IMR-90 (cell line): Measurements from ENCODE around the gene FLT3. TPM values are rescaled to one million over a fixed set of nuclear protein-coding genes. Genes with fewer than 3 reads are reported as not detected.

Experiments used
- ATAC-seq: fragments of 200-7000 bp; cut with Tn5 transposase; 2 replicates; pipeline ENCODE4 v1.9.1; 2020; ENCODE audit warnings: low read depth, mild to moderate bottlenecking, moderate library complexity
- BruUV-seq: library from RNA; stranded (reverse); fragments of 400-500 nt; replicated peaks from 2 replicates; lab custom pipeline; 2021; lab: Mats Ljungman, UMichigan
- CTCF ChIA-PET: fragments of 300-600 bp; formaldehyde crosslinking; extraction: SDS; loops from one replicate; lab custom pipeline; 2021; ENCODE audit warnings: antibody characterized with exemption; lab: Yijun Ruan, JAX
- POLR2A ChIA-PET: fragments of 300-600 bp; sonication (Branson Sonifier 250); formaldehyde crosslinking; loops from one replicate; lab custom pipeline; 2022; ENCODE audit warnings: antibody characterized with exemption; ENCODE audit not compliant: unreplicated experiment; lab: Charles Lee
- DNase-seq: peaks from one replicate; pipeline ENCODE4 v3.0.0; 2013
- H2AFZ ChIP-seq: replicated peaks from 2 replicates; pipeline ENCODE3; 2013; ENCODE audit warnings: low read length, mild to moderate bottlenecking; ENCODE audit not compliant: poor library complexity
- H2AK5ac ChIP-seq: 2 replicates; pipeline ENCODE4 v1.6.1; 2013; ENCODE audit warnings: low read depth, low read length, inconsistent platforms
- H2AK9ac ChIP-seq: replicated peaks from 2 replicates; pipeline ENCODE3; 2013; ENCODE audit warnings: mild to moderate bottlenecking, low read depth, low read length, moderate library complexity; ENCODE audit not compliant: poor library complexity
- H2BK120ac ChIP-seq: 2 replicates; pipeline ENCODE4 v1.6.1; 2013; ENCODE audit warnings: low read depth, low read length, inconsistent platforms
- H2BK15ac ChIP-seq: 3 replicates; pipeline ENCODE4 v1.6.1; 2013; ENCODE audit warnings: low read depth, low read length, inconsistent platforms
- H2BK20ac ChIP-seq: 2 replicates; pipeline ENCODE4 v1.6.1; 2013; ENCODE audit warnings: low read depth, mild to moderate bottlenecking, inconsistent platforms, low read length, moderate library complexity
- H2BK5ac ChIP-seq: 2 replicates; pipeline ENCODE4 v1.6.1; 2013; ENCODE audit warnings: mild to moderate bottlenecking, low read depth, low read length, inconsistent platforms; ENCODE audit not compliant: poor library complexity, severe bottlenecking
- H3K14ac ChIP-seq: replicated peaks from 2 replicates; pipeline ENCODE4 v1.6.1; 2013; ENCODE audit warnings: low read depth, low read length, inconsistent platforms
- H3K18ac ChIP-seq: 2 replicates; pipeline ENCODE4 v1.6.1; 2013; ENCODE audit warnings: low read depth, low read length, control low read depth
- H3K23ac ChIP-seq: 2 replicates; pipeline ENCODE4 v1.6.1; 2013; ENCODE audit warnings: low read depth, low read length, inconsistent platforms
- H3K27ac ChIP-seq: 2 replicates; pipeline ENCODE4 v1.5.1; 2013; ENCODE audit warnings: mild to moderate bottlenecking, control low read depth, low read length; ENCODE audit not compliant: insufficient read depth
- H3K27me3 ChIP-seq: 2 replicates; pipeline ENCODE4 v1.6.1; 2013; ENCODE audit warnings: low read length; ENCODE audit not compliant: control insufficient read depth, insufficient read depth
- H3K36me3 ChIP-seq: 2 replicates; pipeline ENCODE4 v1.6.1; 2013; ENCODE audit warnings: low read length, mixed read lengths; ENCODE audit not compliant: control insufficient read depth, insufficient read depth
- H3K4ac ChIP-seq: 2 replicates; pipeline ENCODE4 v1.6.1; 2013; ENCODE audit warnings: low read depth, low read length, inconsistent platforms
- H3K4me1 ChIP-seq: 2 replicates; pipeline ENCODE4 v1.6.1; 2013; ENCODE audit warnings: low read length, mixed read lengths; ENCODE audit not compliant: control insufficient read depth, insufficient read depth
- H3K4me2 ChIP-seq: 2 replicates; pipeline ENCODE4 v1.6.1; 2013; ENCODE audit warnings: low read depth, mild to moderate bottlenecking, control low read depth, low read length, moderate library complexity
- H3K4me3 ChIP-seq: 2 replicates; pipeline ENCODE4 v1.5.1; 2013; ENCODE audit warnings: low read depth, mild to moderate bottlenecking, control low read depth, low read length, moderate library complexity; ENCODE audit not compliant: insufficient read depth
- H3K56ac ChIP-seq: 2 replicates; pipeline ENCODE4 v1.6.1; 2013; ENCODE audit warnings: low read length, inconsistent platforms; ENCODE audit not compliant: insufficient read depth; ENCODE audit errors: extremely low read depth
- H3K79me1 ChIP-seq, 2 experiments: 2 replicates each; pipeline ENCODE4 v1.6.1; 2013; ENCODE audit warnings: low read length in 2 of 2, inconsistent platforms in 1 of 2, low read depth in 1 of 2
- H3K9ac ChIP-seq: 2 replicates; pipeline ENCODE4 v1.6.1; 2013; ENCODE audit warnings: low read depth, low read length, control low read depth
- H3K9me1 ChIP-seq: 2 replicates; pipeline ENCODE4 v1.6.1; 2013; ENCODE audit warnings: low read length, inconsistent platforms; ENCODE audit not compliant: insufficient read depth
- H3K9me3 ChIP-seq: 2 replicates; pipeline ENCODE4 v1.6.1; 2013; ENCODE audit warnings: low read length; ENCODE audit not compliant: control insufficient read depth, insufficient read depth
- H4K20me1 ChIP-seq: 2 replicates; pipeline ENCODE4 v1.6.1; 2013; ENCODE audit warnings: low read length, inconsistent platforms; ENCODE audit not compliant: insufficient read depth
- H4K5ac ChIP-seq: 2 replicates; pipeline ENCODE4 v1.6.1; 2013; ENCODE audit warnings: mild to moderate bottlenecking, low read depth, low read length, control low read depth
- H4K8ac ChIP-seq, 2 experiments: 2 replicates each; pipeline ENCODE4 v1.6.1; 2013; ENCODE audit warnings: low read depth in 2 of 2, low read length in 2 of 2, control low read depth in 1 of 2, inconsistent platforms in 1 of 2
- H4K91ac ChIP-seq: 2 replicates; pipeline ENCODE4 v1.6.1; 2013; ENCODE audit warnings: low read depth, low read length, inconsistent platforms; ENCODE audit not compliant: insufficient read depth
- BHLHE40 ChIP-seq: fragments of 150-350 bp; IDR thresholded peaks from 2 replicates; pipeline ENCODE4 v1.6.1; 2016; ENCODE audit warnings: mild to moderate bottlenecking, low read depth, low read length
- CEBPB ChIP-seq: IDR thresholded peaks from 2 replicates; pipeline ENCODE4 v1.6.1; 2012; ENCODE audit warnings: low read depth, low read length, improper control_type of control experiment
- FOS ChIP-seq: fragments of 150-350 bp; IDR thresholded peaks from 2 replicates; pipeline ENCODE4 v1.6.1; 2016; ENCODE audit warnings: low read depth, low read length
- MAZ ChIP-seq: IDR thresholded peaks from 2 replicates; pipeline ENCODE4 v1.6.1; 2012; ENCODE audit warnings: low read depth, mild to moderate bottlenecking, low read length, improper control_type of control experiment, moderate library complexity, borderline replicate concordance
- POLR2A ChIP-seq: IDR thresholded peaks from 2 replicates; pipeline ENCODE4 v1.6.1; 2012; ENCODE audit warnings: mild to moderate bottlenecking, low read depth, low read length
- RAD21 ChIP-seq: IDR thresholded peaks from 2 replicates; pipeline ENCODE4 v1.6.1; 2012; ENCODE audit warnings: low read length, improper control_type of control experiment
- RFX5 ChIP-seq: IDR thresholded peaks from 2 replicates; pipeline ENCODE4 v1.8.0; 2012; ENCODE audit warnings: low read depth, mild to moderate bottlenecking, low read length, moderate library complexity
- SMC3 ChIP-seq: fragments of 150-350 bp; IDR thresholded peaks from 2 replicates; pipeline ENCODE4 v1.6.1; 2016; ENCODE audit warnings: low read depth, mild to moderate bottlenecking, antibody characterized with exemption, low read length, moderate library complexity
- WGBS, 2 experiments: methylation state at CpG; one replicate each; pipeline versions ENCODE4 v1.1.5 to v1.1.7; 2013; ENCODE audit warnings: missing lambda C conversion rate in 2 of 2; ENCODE audit not compliant: insufficient read length in 1 of 2; ENCODE audit errors: extremely low coverage in 2 of 2; 5-methylcytosine and 5-hydroxymethylcytosine counted together
- dilution Hi-C: fragments of 300-500 bp; cut with HindIII; formaldehyde crosslinking; loops from one replicate; pipeline ENCODE4 v1.14.3; 2018; ENCODE audit warnings: low sequenced_read_pairs; ENCODE audit not compliant: unreplicated experiment
- in situ Hi-C: fragments of 300-500 bp; cut with MboI; formaldehyde crosslinking; loops from 3 replicates; pipeline ENCODE4 v1.14.3; 2019; ENCODE audit warnings: low sequenced_read_pairs, inconsistent platforms, mixed read lengths
- intact Hi-C: fragments of 100-400 bp; cut with micrococcal nuclease; formaldehyde crosslinking; loops from 2 replicates; pipeline ENCODE4 v1.10.0; 2022
- polyA plus RNA-seq, 3 experiments: library from polyadenylated mRNA; depleted of rRNA; stranded (reverse); fragments of >200 nt; gene quantifications; 2 replicates each; pipeline ENCODE4 v1.2.3, GENCODE V29; 2012; ENCODE audit warnings: low replicate concordance in 1 of 3
- total RNA-seq: library from RNA; depleted of rRNA; stranded (reverse); fragments of >200 nt; gene quantifications from 2 replicates; pipeline ENCODE4 v1.2.3, GENCODE V29; 2012

Gene FLT3
- total and polyA plus RNA-seq, 2 of the 4 experiments (the other 2 are of a cell fraction), result not detected

- Histone ChIP-seq H4K8ac (no peak overlapping the region), H3K9me3 (no peaks in the 10 kb centered on the region; the same call in 1 of the 2 replicates), H4K20me1 (peaks cover 3% of the 10 kb centered on the region; the same call in 1 of the 2 replicates), H2AK9ac (no peak overlapping the region), H4K5ac (no peak overlapping the region), H3K4me1 (peaks cover 3% of the 10 kb centered on the region; the same call in 1 of the 2 replicates), H2BK20ac (no peak overlapping the region), H2BK120ac (no peak overlapping the region), H3K27me3 (peaks cover 94% of the 10 kb centered on the region), H3K4me2 (no peak overlapping the region), H2AK5ac (no peak overlapping the region), H3K9ac (no peak overlapping the region), H3K4me3 (no peak overlapping the region), H4K91ac (no peak overlapping the region), H3K18ac (no peak overlapping the region), H3K23ac (no peak overlapping the region), H3K4ac (no peak overlapping the region), H3K9me1 (no peaks in the 10 kb centered on the region), H3K27ac (no peak overlapping the region), H3K56ac (no peak overlapping the region), H2BK15ac (no peak overlapping the region), H2BK5ac (no peak overlapping the region), H3K79me1 (no peaks in the 10 kb centered on the region), H2AFZ (no peak overlapping the region), H3K36me3 (no peaks in the 10 kb centered on the region), H3K14ac (no peak overlapping the region)
- ATAC-seq (no peak), DNase-seq (no peak)
- in situ Hi-C loops, result no loop called here
- POLR2A ChIA-PET, result no interaction called here
- no peak for TF ChIP-seq BHLHE40
- no peak for TF ChIP-seq SMC3
- TF ChIP-seq FOS, result no peak
- no peak for TF ChIP-seq RFX5
- no peak for TF ChIP-seq MAZ
- TF ChIP-seq RAD21, result no peak
- no peak for TF ChIP-seq POLR2A
- TF ChIP-seq CEBPB, result no peak
- WGBS, 2 experiments, result no CpG with 5 or more reads among the region's 9 CpGs
- CTCF ChIA-PET, result interaction anchor here (1.1 kb wide), 1 partner anchor 13 kb away, joined by 3 read pairs; no protein-coding TSS in a partner anchor
- dilution Hi-C loops, result no loop called here
- no TSS peak for BruUV-seq
- intact Hi-C loops, result no loop called here
Observed at GRCh38 chr13:27962982-27963381, 137.4 kb downstream of the FLT3 start.
